PC-9 (cell line): ENCODE results near the gene CDH22.

Experiments
- EZH2 ChIP-seq: fragments of 200-600 bp; sonication (generic); IDR thresholded peaks from 2 replicates; pipeline ENCODE4 v1.8.0; 2017; ENCODE audit warnings: antibody characterized with exemption, low read depth
- TF ChIP-seq, protein P1 (sequence below): fragments of 200-600 bp; sonication (generic); conservative IDR thresholded peaks from 2 replicates; pipeline ENCODE4 v1.6.1; 2017; ENCODE audit warnings: mixed run types, antibody characterized with exemption, mild to moderate bottlenecking, moderate library complexity

DNA sequence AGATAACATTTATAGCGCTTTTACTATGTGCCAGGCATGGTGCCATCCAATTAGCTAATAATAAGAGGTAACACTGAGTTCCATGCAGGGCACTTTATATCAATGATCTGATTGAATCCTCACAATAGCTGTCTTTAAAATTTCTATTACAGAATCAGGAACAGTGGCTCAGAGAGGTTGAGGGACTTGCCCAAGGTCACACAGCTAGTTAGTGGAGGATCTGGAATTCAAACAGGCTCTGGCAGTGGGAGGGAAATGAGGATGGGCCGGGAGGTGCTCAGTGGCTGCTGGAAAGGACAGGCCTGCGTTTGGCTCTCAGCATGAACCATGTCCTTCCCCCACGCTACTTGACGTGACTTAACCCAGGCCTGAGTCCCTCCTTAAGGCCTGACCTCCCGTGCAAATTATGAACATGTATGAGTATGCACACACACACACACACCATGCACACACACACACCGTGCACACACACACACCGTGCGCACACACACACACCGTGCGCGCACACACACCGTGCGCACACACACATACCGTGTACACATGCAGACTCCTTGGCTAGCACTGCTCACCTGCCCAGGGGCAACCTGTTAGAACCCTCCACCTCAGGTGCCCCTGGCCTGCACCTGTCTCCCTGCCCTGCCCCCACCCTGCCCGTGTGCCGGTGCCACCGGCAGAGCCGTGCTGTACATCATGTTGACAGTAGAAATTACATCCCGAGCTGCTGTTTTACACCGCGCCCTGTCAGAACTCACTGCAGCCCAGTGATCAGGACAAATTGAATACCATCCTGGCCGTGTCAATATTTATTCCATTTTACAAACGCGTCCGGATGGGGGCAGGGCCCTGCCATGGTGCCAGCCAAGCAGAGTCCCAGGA lies 43.7 kb downstream of the CDH22 start:
- TF ChIP-seq, protein P1, sequence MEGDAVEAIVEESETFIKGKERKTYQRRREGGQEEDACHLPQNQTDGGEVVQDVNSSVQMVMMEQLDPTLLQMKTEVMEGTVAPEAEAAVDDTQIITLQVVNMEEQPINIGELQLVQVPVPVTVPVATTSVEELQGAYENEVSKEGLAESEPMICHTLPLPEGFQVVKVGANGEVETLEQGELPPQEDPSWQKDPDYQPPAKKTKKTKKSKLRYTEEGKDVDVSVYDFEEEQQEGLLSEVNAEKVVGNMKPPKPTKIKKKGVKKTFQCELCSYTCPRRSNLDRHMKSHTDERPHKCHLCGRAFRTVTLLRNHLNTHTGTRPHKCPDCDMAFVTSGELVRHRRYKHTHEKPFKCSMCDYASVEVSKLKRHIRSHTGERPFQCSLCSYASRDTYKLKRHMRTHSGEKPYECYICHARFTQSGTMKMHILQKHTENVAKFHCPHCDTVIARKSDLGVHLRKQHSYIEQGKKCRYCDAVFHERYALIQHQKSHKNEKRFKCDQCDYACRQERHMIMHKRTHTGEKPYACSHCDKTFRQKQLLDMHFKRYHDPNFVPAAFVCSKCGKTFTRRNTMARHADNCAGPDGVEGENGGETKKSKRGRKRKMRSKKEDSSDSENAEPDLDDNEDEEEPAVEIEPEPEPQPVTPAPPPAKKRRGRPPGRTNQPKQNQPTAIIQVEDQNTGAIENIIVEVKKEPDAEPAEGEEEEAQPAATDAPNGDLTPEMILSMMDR = no peak
- no peak for TF ChIP-seq EZH2
